Measurements from ENCODE around the gene PRR7.

Gene PRR7

GRCh38 chr5:177465044-177465443, 18.4 kb downstream of the PRR7 start:
- Histone ChIP-seq H3K27ac (no peak overlapping the region), H3K9ac (no peak overlapping the region), H3K4me1 (peaks cover 29 to 51% (median 40%) of the 10 kb centered on the region in 10 experiments), H3K4me3 (no peak overlapping the region), H3K4me2 (no peak overlapping the region), H3K9me3 (replicated peaks in 1 of 11) (peaks cover 5 to 28% (median 21%) of the 10 kb centered on the region in 11 experiments; a peak in 18 of 22 replicates), H3K36me3 (peaks cover 30 to 88% (median 80%) of the 10 kb centered on the region in 11 experiments), H3K27me3 (no peaks in the 10 kb centered on the region), H4K20me1 (peaks cover 9 to 87% (median 63%) of the 10 kb centered on the region in 11 experiments; a peak in 21 of 22 replicates)
- TF ChIP-seq Cebpa-rat (IDR thresholded peaks at IDR 0.05) = no peak

- Histone ChIP-seq H3K9me3 (replicated peaks in 1 of 11) (peaks cover 5 to 28% (median 21%) of the 10 kb centered on the region in 11 experiments; a peak in 18 of 22 replicates), H3K9ac (no peak overlapping the region), H3K4me3 (no peak overlapping the region), H3K36me3 (peaks cover 27 to 92% (median 80%) of the 10 kb centered on the region in 11 experiments), H3K4me2 (no peak overlapping the region), H3K4me1 (peaks cover 40 to 52% (median 49%) of the 10 kb centered on the region in 10 experiments), H3K27ac (no peak overlapping the region), H3K27me3 (no peaks in the 10 kb centered on the region), H4K20me1 (peaks cover 11 to 89% (median 69%) of the 10 kb centered on the region in 11 experiments; a peak in 21 of 22 replicates)
- TF ChIP-seq Cebpa-rat (IDR thresholded peaks at IDR 0.05) = no peak
These were observed 20.2 kb downstream of the PRR7 start for GRCh38 chr5:177466861-177467260.

GRCh38 chr5:177467436-177467835, 20.8 kb downstream of the PRR7 start:
- Histone ChIP-seq H3K4me3 (no peak overlapping the region), H4K20me1 (peaks cover 11 to 89% (median 72%) of the 10 kb centered on the region in 11 experiments; a peak in 21 of 22 replicates), H3K9ac (no peak overlapping the region), H3K27ac (no peak overlapping the region), H3K27me3 (no peaks in the 10 kb centered on the region), H3K4me1 (peaks cover 40 to 52% (median 49%) of the 10 kb centered on the region in 10 experiments), H3K4me2 (no peak overlapping the region), H3K36me3 (peaks cover 27 to 93% (median 81%) of the 10 kb centered on the region in 11 experiments), H3K9me3 (replicated peaks in 1 of 11) (peaks cover 5 to 28% (median 21%) of the 10 kb centered on the region in 11 experiments; a peak in 18 of 22 replicates)
- no peak for TF ChIP-seq Cebpa-rat (IDR thresholded peaks at IDR 0.05)

- no peak for TF ChIP-seq Cebpa-rat (IDR thresholded peaks at IDR 0.05)
- Histone ChIP-seq H3K4me1 (peaks cover 34 to 44% (median 41%) of the 10 kb centered on the region in 10 experiments), H3K36me3 (peaks cover 27 to 90% (median 80%) of the 10 kb centered on the region in 11 experiments), H4K20me1 (peaks cover 11 to 84% (median 69%) of the 10 kb centered on the region in 11 experiments; a peak in 21 of 22 replicates), H3K4me3 (no peak overlapping the region), H3K27ac (no peak overlapping the region), H3K27me3 (no peaks in the 10 kb centered on the region), H3K4me2 (no peak overlapping the region), H3K9me3 (replicated peaks in 1 of 11) (peaks cover 5 to 28% (median 21%) of the 10 kb centered on the region in 11 experiments; a peak in 18 of 22 replicates), H3K9ac (no peak overlapping the region)
These were observed 21.7 kb downstream of the PRR7 start for GRCh38 chr5:177468329-177468684.

GRCh38 chr5:177468685-177469628, 22.3 kb downstream of the PRR7 start:
- Histone ChIP-seq H4K20me1 (peaks cover 11 to 78% (median 65%) of the 10 kb centered on the region in 11 experiments; a peak in 21 of 22 replicates), H3K9ac (peak overlapping the region in 8 of 11 experiments; percentile 54 to 100 (median 98); a peak in 12 of 22 replicates), H3K27ac (peak overlapping the region in 9 of 11 experiments; percentile 28 to 99 (median 97); a peak in 13 of 22 replicates), H3K9me3 (replicated peaks in 1 of 11) (peaks cover 5 to 28% (median 21%) of the 10 kb centered on the region in 11 experiments; a peak in 18 of 22 replicates), H3K4me1 (peaks cover 34 to 40% (median 37%) of the 10 kb centered on the region in 10 experiments), H3K4me3 (no peak overlapping the region), H3K27me3 (no peaks in the 10 kb centered on the region), H3K4me2 (peak overlapping the region in 10 of 11 experiments; percentile 97 to 100 (median 99); a peak in 18 of 22 replicates), H3K36me3 (peaks cover 27 to 83% (median 74%) of the 10 kb centered on the region in 11 experiments)
- no peak for TF ChIP-seq Cebpa-rat (IDR thresholded peaks at IDR 0.05)

- H3K9me3 ChIP-seq (replicated peaks in 1 of 11) = peaks cover 5 to 28% (median 21%) of the 10 kb centered on the region in 11 experiments; a peak in 18 of 22 replicates
- H3K4me2 ChIP-seq = peak overlapping the region; percentile 94 to 100 (median 99)
- peaks cover 11 to 77% (median 65%) of the 10 kb centered on the region in 11 experiments; a peak in 21 of 22 replicates for H4K20me1 ChIP-seq
- peak overlapping the region in 5 of 10 experiments; percentile 20 to 91 (median 78); a peak in 4 of 20 replicates for H3K4me3 ChIP-seq
- H3K27ac ChIP-seq = peak overlapping the region in 9 of 11 experiments; percentile 28 to 99 (median 97); a peak in 17 of 22 replicates
- peaks cover 27 to 74% (median 69%) of the 10 kb centered on the region in 11 experiments for H3K36me3 ChIP-seq
- H3K9ac ChIP-seq = peak overlapping the region in 9 of 11 experiments; percentile 2 to 100 (median 97); a peak in 16 of 22 replicates
- TF ChIP-seq Cebpa-rat (IDR thresholded peaks at IDR 0.05) = no peak
- H3K4me1 ChIP-seq = peaks cover 44 to 50% (median 47%) of the 10 kb centered on the region in 10 experiments
- no peaks in the 10 kb centered on the region for H3K27me3 ChIP-seq
These were observed 23.3 kb downstream of the PRR7 start for GRCh38 chr5:177469750-177470525.

- Histone ChIP-seq H3K27ac (peak overlapping the region in 8 of 11 experiments; percentile 63 to 99 (median 98); a peak in 16 of 22 replicates), H3K4me1 (peaks cover 53 to 60% (median 57%) of the 10 kb centered on the region in 10 experiments), H3K9me3 (replicated peaks in 1 of 11) (peaks cover 0 to 18% (median 11%) of the 10 kb centered on the region in 11 experiments; a peak in 16 of 22 replicates), H3K36me3 (peaks cover 17 to 64% (median 59%) of the 10 kb centered on the region in 11 experiments), H3K4me2 (peak overlapping the region; percentile 94 to 100 (median 99)), H3K9ac (peak overlapping the region in 9 of 11 experiments; percentile 84 to 100 (median 97); a peak in 16 of 22 replicates), H3K4me3 (peak overlapping the region in 8 of 10 experiments; percentile 75 to 92 (median 78); a peak in 15 of 20 replicates), H3K27me3 (no peaks in the 10 kb centered on the region), H4K20me1 (peaks cover 11 to 69% (median 63%) of the 10 kb centered on the region in 11 experiments; a peak in 21 of 22 replicates)
- TF ChIP-seq Cebpa-rat (IDR thresholded peaks at IDR 0.05) = no peak
These were observed 24.3 kb downstream of the PRR7 start for GRCh38 chr5:177470759-177471536.
